NCI-H524 treated with DMSO at 0.1 percent for 48 hours (cell line): ENCODE data around the gene DIP2B.
"Not testable (repeated sequence)": the region's sequence is repeated elsewhere in the genome, so short reads cannot be mapped to it uniquely, and the experiment has no call there.

Source experiments
- DNase-seq: peaks from one replicate; lab custom pipeline; 2025; lab: John Stamatoyannopoulos, UW

DIP2B gene

GRCh38 chr12:50732591-50732990 lies 227.8 kb downstream of the DIP2B start:
- DNase-seq = no peak

GRCh38 chr12:50733706-50734105 lies 228.9 kb downstream of the DIP2B start:
- DNase-seq = no peak

- no peak for DNase-seq
These were observed 229.9 kb downstream of the DIP2B start for GRCh38 chr12:50734409-50735263.

GRCh38 chr12:50739611-50740010 lies 234.8 kb downstream of the DIP2B start:
- DNase-seq = no peak

GRCh38 chr12:50740307-50740706 lies 235.5 kb downstream of the DIP2B start:
- DNase-seq = no peak

- no peak for DNase-seq
These were observed 238.0 kb downstream of the DIP2B start for GRCh38 chr12:50742776-50743175.

GRCh38 chr12:50745861-50746260 lies 241.1 kb downstream of the DIP2B start:
- no peak for DNase-seq

- DNase-seq = no peak
These were observed 241.6 kb downstream of the DIP2B start for GRCh38 chr12:50746431-50746830.

GRCh38 chr12:50747817-50748216 lies 243.0 kb downstream of the DIP2B start:
- DNase-seq = no peak

GRCh38 chr12:50749459-50749882 lies 244.7 kb downstream of the DIP2B start:
- no peak for DNase-seq

GRCh38 chr12:50750366-50750765 lies 245.6 kb downstream of the DIP2B start:
- no peak for DNase-seq

- no peak for DNase-seq
These were observed 247.3 kb downstream of the DIP2B start for GRCh38 chr12:50751948-50752721.

- no peak for DNase-seq
These were observed 248.5 kb downstream of the DIP2B start for GRCh38 chr12:50753232-50753769.

GRCh38 chr12:50763639-50764285 lies 259.0 kb downstream of the DIP2B start, which contains the start of gene ATF1:
Gene ATF1, plus strand, starts transcription at chr12:50764101. Its CDS starts 16,045 bp downstream, at chr12:50780146.
- peak; percentile 63 for DNase-seq

GRCh38 chr12:50764286-50765094 lies 259.7 kb downstream of the DIP2B start:
- DNase-seq = no peak

- DNase-seq = peak; percentile 19
These were observed 260.5 kb downstream of the DIP2B start for GRCh38 chr12:50765095-50765911.

GRCh38 chr12:50768391-50768790 lies 263.6 kb downstream of the DIP2B start:
- no peak for DNase-seq

- not testable (repeated sequence) for DNase-seq
These were observed 264.0 kb downstream of the DIP2B start for GRCh38 chr12:50768813-50769212.

- DNase-seq = no peak
These were observed 266.6 kb downstream of the DIP2B start for GRCh38 chr12:50771409-50771808.

GRCh38 chr12:50772470-50772869 lies 267.7 kb downstream of the DIP2B start:
- no peak for DNase-seq
